ENCODE data around the gene CKAP2L. TPM values are rescaled to one million over a fixed set of nuclear protein-coding genes. Genes with fewer than 3 reads are reported as not detected.

The CKAP2L gene
- total and polyA plus RNA-seq, 2 donors (not counting 3 experiments of a cell fraction or from before 2014, with no cell fraction given): 3.4 to 30.7 TPM

GRCh38 chr2:112691881-112692281 is 72.5 kb downstream of the CKAP2L start:
- no peak overlapping the region for H3K4me2 ChIP-seq (ENCODE audit: insufficient read depth, low read length)
- no peaks in the 10 kb centered on the region for H3K36me3 ChIP-seq (ENCODE audit: control insufficient read depth in 2 of 2, extremely low read depth in 1 of 2, insufficient read depth in 2 of 2, low read length in 2 of 2)
- BruUV-seq (replicated peaks): TSS peak; percentile 74
- peak overlapping the region; percentile 20 for H3K9ac ChIP-seq (replicated peaks; ENCODE audit: extremely low read depth, insufficient read depth, low read length)
- no peak overlapping the region for H2AFZ ChIP-seq (ENCODE audit: low read depth, low read length)
- intact Hi-C loops (cut with micrococcal nuclease): loop anchor here (1.0 to 5.0 kb wide), 7 partner anchors 17 to 120 kb away; partner anchors contain the start of genes CHCHD5 and SLC20A1
- dilution Hi-C loops (cut with MboI; ENCODE audit: extremely low pct_ligation_motif_present, low sequenced_read_pairs): no loop called here
- DNase-seq (ENCODE audit: low read depth, low spot score) (no peak), FAIRE-seq (no peak)
- H3K27ac ChIP-seq (ENCODE audit: insufficient read depth, low read depth, low read length): peak overlapping the region; percentile 72
- peaks cover 41% of the 10 kb centered on the region for H3K4me1 ChIP-seq (ENCODE audit: control insufficient read depth, extremely low read depth, insufficient read depth, low read length)
- ChIA-PET CTCF (interaction anchor here (0.9 to 5.3 kb wide), 14 partner anchors 15 to 267 kb away, joined by 3 to 73 read pairs (median 8); partner anchors contain the start of gene SLC20A1), POLR2A (no interaction called here)
- no peaks in the 10 kb centered on the region for H3K79me2 ChIP-seq (ENCODE audit: control insufficient read depth, insufficient read depth, low read length)
- no peaks in the 10 kb centered on the region for H3K9me3 ChIP-seq (replicated peaks; ENCODE audit: control insufficient read depth, insufficient read depth, low read length)
- no peaks in the 10 kb centered on the region for H3K9me1 ChIP-seq (replicated peaks; ENCODE audit: control insufficient read depth, extremely low read depth, insufficient read depth, low read length)
- no peaks in the 10 kb centered on the region for H3K27me3 ChIP-seq (ENCODE audit: control insufficient read depth in 2 of 2, insufficient read depth in 2 of 2, low read length in 2 of 2)
- no peaks in the 10 kb centered on the region for H4K20me1 ChIP-seq (replicated peaks; ENCODE audit: control insufficient read depth, extremely low read depth, insufficient read depth, low read length)
- TF ChIP-seq MYC (IDR thresholded peaks at IDR 0.05; ENCODE audit: low read depth, low read length) (no peak), JUN (IDR thresholded peaks at IDR 0.05; ENCODE audit: borderline replicate concordance, insufficient read depth, insufficient read length, low read depth) (no peak)
- no peak overlapping the region for H3K4me3 ChIP-seq (replicated peaks in 1 of 3; ENCODE audit: insufficient read depth in 1 of 3, low read depth in 1 of 3, low read length in 3 of 3)

- no peaks in the 10 kb centered on the region for H3K79me2 ChIP-seq (ENCODE audit: control insufficient read depth, insufficient read depth, low read length)
- H2AFZ ChIP-seq (ENCODE audit: low read depth, low read length): peak overlapping the region; percentile 76
- peak overlapping the region; percentile 35 for H3K4me2 ChIP-seq (ENCODE audit: insufficient read depth, low read length)
- dilution Hi-C loops (cut with MboI; ENCODE audit: extremely low pct_ligation_motif_present, low sequenced_read_pairs): no loop called here
- H3K4me3 ChIP-seq (replicated peaks in 1 of 3; ENCODE audit: insufficient read depth in 1 of 3, low read depth in 1 of 3, low read length in 3 of 3): no peak overlapping the region
- H3K36me3 ChIP-seq (ENCODE audit: control insufficient read depth in 2 of 2, extremely low read depth in 1 of 2, insufficient read depth in 2 of 2, low read length in 2 of 2): no peaks in the 10 kb centered on the region
- peak overlapping the region; percentile 66 for H3K27ac ChIP-seq (ENCODE audit: insufficient read depth, low read depth, low read length)
- CTCF ChIA-PET: interaction anchor here (0.6 to 5.3 kb wide), 23 partner anchors 8 to 268 kb away, joined by 3 to 73 read pairs (median 5); partner anchors contain the start of gene SLC20A1
- TF ChIP-seq FOS (IDR thresholded peaks at IDR 0.05; ENCODE audit: borderline replicate concordance, insufficient read depth, low read length) (peak; percentile 30), POLR2A (IDR thresholded peaks at IDR 0.05; ENCODE audit: low read depth, low read length) (no peak), CTCF (IDR thresholded peaks at IDR 0.05; ENCODE audit: extremely low read depth in 1 of 2, insufficient read depth in 1 of 2, low read depth in 1 of 2, low read length in 2 of 2) (peak; percentile 61 to 69)
- H3K4me1 ChIP-seq (ENCODE audit: control insufficient read depth, extremely low read depth, insufficient read depth, low read length): peaks cover 41% of the 10 kb centered on the region
- no TSS peak for BruUV-seq (replicated peaks)
- POLR2A ChIA-PET: interaction anchor here (0.7 kb wide), 1 partner anchor 71 kb away, joined by 6 read pairs; no protein-coding TSS in a partner anchor
- H3K9me3 ChIP-seq (replicated peaks; ENCODE audit: control insufficient read depth, insufficient read depth, low read length): no peaks in the 10 kb centered on the region
- H3K9ac ChIP-seq (replicated peaks; ENCODE audit: extremely low read depth, insufficient read depth, low read length): peak overlapping the region; percentile 40
- DNase-seq (ENCODE audit: low read depth, low spot score) (peak; percentile 74), FAIRE-seq (peak; percentile 92)
- no peaks in the 10 kb centered on the region for H3K9me1 ChIP-seq (replicated peaks; ENCODE audit: control insufficient read depth, extremely low read depth, insufficient read depth, low read length)
- no peaks in the 10 kb centered on the region for H4K20me1 ChIP-seq (replicated peaks; ENCODE audit: control insufficient read depth, extremely low read depth, insufficient read depth, low read length)
- H3K27me3 ChIP-seq (ENCODE audit: control insufficient read depth in 2 of 2, insufficient read depth in 2 of 2, low read length in 2 of 2): no peaks in the 10 kb centered on the region
- intact Hi-C loops (cut with micrococcal nuclease): loop anchor here (1.0 to 5.0 kb wide), 6 partner anchors 16 to 121 kb away; partner anchors contain the start of gene SLC20A1
Measured at GRCh38 chr2:112690853-112691401, 73.5 kb downstream of the CKAP2L start.

Measured in endothelial cell of umbilical vein (primary cell).